T-helper 17 cell (primary cell): Measurements from ENCODE around the gene ZCCHC3. TPM values are rescaled to one million over a fixed set of nuclear protein-coding genes. Genes with fewer than 3 reads are reported as not detected.
A peak's percentile ranks its signal among the peaks of the same experiment; 100 is the strongest.

Experiments
- ATAC-seq: fragments of 150-1000 bp; cut with Tn5 transposase; 2 replicates; pipeline ENCODE4 v1.10.0; 2021; ENCODE audit warnings: mild to moderate bottlenecking, moderate library complexity
- DNase-seq, 3 donors: peaks; one replicate each; pipeline versions ENCODE4 v3.0.0 to v3.0.0-alpha.2; 2020 to 2021
- H3K9me3 ChIP-seq: one replicate; pipeline ENCODE4 v1.7.0; 2013; ENCODE audit warnings: low read length, mild to moderate bottlenecking; ENCODE audit not compliant: control insufficient read depth, poor library complexity, severe bottlenecking
- H3K27ac Mint-ChIP-seq: one replicate; pipeline ENCODE4 v1.8.0; 2022; ENCODE audit warnings: mild to moderate bottlenecking, moderate library complexity, mixed read lengths
- H3K27me3 Mint-ChIP-seq: one replicate; pipeline ENCODE4 v1.8.0; 2022; ENCODE audit warnings: mixed read lengths
- H3K36me3 Mint-ChIP-seq: one replicate; pipeline ENCODE4 v1.8.0; 2022; ENCODE audit warnings: low read depth, mixed read lengths
- H3K4me1 Mint-ChIP-seq: one replicate; pipeline ENCODE4 v1.8.0; 2022; ENCODE audit warnings: mild to moderate bottlenecking, mixed read lengths
- H3K4me3 Mint-ChIP-seq: one replicate; pipeline ENCODE4 v1.8.0; 2022; ENCODE audit warnings: mild to moderate bottlenecking, moderate library complexity, mixed read lengths
- total RNA-seq, 4 donors: library from RNA in 2 of 4; stranded (reverse) in 2 of 4; gene quantifications; one replicate each; pipeline ENCODE4 v1.2.3 and lab custom pipeline; 2022 to 2026

Gene ZCCHC3
- total RNA-seq, 2 donors from 2014 or later: 15.6 to 18.9 TPM

GRCh38 chr20:311609-312008 is 14.2 kb downstream of the ZCCHC3 start:
- Mint-ChIP-seq H3K4me1 (peaks cover 10% of the 10 kb centered on the region), H3K4me3 (no peak overlapping the region), H3K27ac (no peak overlapping the region), H3K36me3 (peaks cover 4% of the 10 kb centered on the region), H3K27me3 (peaks cover 4% of the 10 kb centered on the region)
- H3K9me3 ChIP-seq: no peaks in the 10 kb centered on the region
- DNase-seq (no peak), ATAC-seq (no peak)

- no peaks in the 10 kb centered on the region for H3K9me3 ChIP-seq
- Mint-ChIP-seq H3K36me3 (peaks cover 4% of the 10 kb centered on the region), H3K27ac (no peak overlapping the region), H3K4me1 (peaks cover 10% of the 10 kb centered on the region), H3K4me3 (no peak overlapping the region), H3K27me3 (peaks cover 4% of the 10 kb centered on the region)
- no peak for DNase-seq
- ATAC-seq: no peak
Observed at GRCh38 chr20:312067-312466, 14.7 kb downstream of the ZCCHC3 start.

GRCh38 chr20:312866-313265 is 15.5 kb downstream of the ZCCHC3 start:
- Mint-ChIP-seq H3K4me3 (no peak overlapping the region), H3K36me3 (peaks cover 4% of the 10 kb centered on the region), H3K4me1 (peaks cover 10% of the 10 kb centered on the region), H3K27ac (no peak overlapping the region), H3K27me3 (peaks cover 4% of the 10 kb centered on the region)
- no peak for DNase-seq
- H3K9me3 ChIP-seq: no peaks in the 10 kb centered on the region
- no peak for ATAC-seq

- Mint-ChIP-seq H3K27ac (no peak overlapping the region), H3K4me1 (peaks cover 8% of the 10 kb centered on the region), H3K27me3 (peaks cover 4% of the 10 kb centered on the region), H3K4me3 (no peak overlapping the region), H3K36me3 (peaks cover 4% of the 10 kb centered on the region)
- no peak for ATAC-seq
- DNase-seq: no peak
- no peaks in the 10 kb centered on the region for H3K9me3 ChIP-seq
Observed at GRCh38 chr20:313402-313801, 16.0 kb downstream of the ZCCHC3 start.

GRCh38 chr20:313948-314347 is 16.6 kb downstream of the ZCCHC3 start:
- H3K36me3 Mint-ChIP-seq: peaks cover 4% of the 10 kb centered on the region
- peaks cover 8% of the 10 kb centered on the region for H3K4me1 Mint-ChIP-seq
- DNase-seq (no peak), ATAC-seq (no peak)
- no peaks in the 10 kb centered on the region for H3K9me3 ChIP-seq
- H3K27me3 Mint-ChIP-seq: peaks cover 4% of the 10 kb centered on the region
- H3K27ac Mint-ChIP-seq: no peak overlapping the region
- H3K4me3 Mint-ChIP-seq: no peak overlapping the region

- Mint-ChIP-seq H3K27ac (peak overlapping the region; percentile 67), H3K27me3 (peaks cover 4% of the 10 kb centered on the region), H3K4me3 (no peak overlapping the region), H3K36me3 (peaks cover 4% of the 10 kb centered on the region), H3K4me1 (no peaks in the 10 kb centered on the region)
- DNase-seq: no peak
- H3K9me3 ChIP-seq: no peaks in the 10 kb centered on the region
- no peak for ATAC-seq
Observed at GRCh38 chr20:316316-317068, 19.1 kb downstream of the ZCCHC3 start.

GRCh38 chr20:324177-325044 is 27.0 kb downstream of the ZCCHC3 start:
- no peaks in the 10 kb centered on the region for H3K9me3 ChIP-seq
- DNase-seq (peak; percentile 82 to 91 (median 84)), ATAC-seq (peak; percentile 69)
- Mint-ChIP-seq H3K27ac (peak overlapping the region; percentile 43), H3K4me3 (peak overlapping the region; percentile 91), H3K36me3 (no peaks in the 10 kb centered on the region), H3K27me3 (no peaks in the 10 kb centered on the region), H3K4me1 (peaks cover 8% of the 10 kb centered on the region)

GRCh38 chr20:325045-325888 is 27.9 kb downstream of the ZCCHC3 start, which contains the start of gene SOX12:
TSS of gene SOX12 (plus strand) at chr20:325552. CDS start at chr20:325925, 373 bp downstream.
- no peaks in the 10 kb centered on the region for H3K36me3 Mint-ChIP-seq
- peak; percentile 94 to 98 (median 96) for DNase-seq
- no peaks in the 10 kb centered on the region for H3K27me3 Mint-ChIP-seq
- H3K4me3 Mint-ChIP-seq: peak within 1 kb of the TSS; percentile 91
- ATAC-seq: peak; percentile 80
- H3K9me3 ChIP-seq: no peaks in the 10 kb centered on the region
- peak within 1 kb of the TSS; percentile 43 for H3K27ac Mint-ChIP-seq
- peaks cover 11% of the 10 kb centered on the region for H3K4me1 Mint-ChIP-seq

GRCh38 chr20:325889-326644 is 28.7 kb downstream of the ZCCHC3 start:
- ATAC-seq: no peak
- DNase-seq: peak; percentile 23 to 43 (median 30)
- Mint-ChIP-seq H3K4me1 (peaks cover 13% of the 10 kb centered on the region), H3K4me3 (peak overlapping the region; percentile 87), H3K27ac (no peak overlapping the region), H3K36me3 (no peaks in the 10 kb centered on the region), H3K27me3 (no peaks in the 10 kb centered on the region)
- H3K9me3 ChIP-seq: no peaks in the 10 kb centered on the region

GRCh38 chr20:326645-327185 is 29.3 kb downstream of the ZCCHC3 start:
- peak overlapping the region; percentile 16 for H3K27ac Mint-ChIP-seq
- H3K9me3 ChIP-seq: no peaks in the 10 kb centered on the region
- peak overlapping the region; percentile 87 for H3K4me3 Mint-ChIP-seq
- no peak for ATAC-seq
- no peaks in the 10 kb centered on the region for H3K36me3 Mint-ChIP-seq
- peaks cover 13% of the 10 kb centered on the region for H3K4me1 Mint-ChIP-seq
- H3K27me3 Mint-ChIP-seq: no peaks in the 10 kb centered on the region
- DNase-seq: no peak

- ATAC-seq (peak; percentile 15), DNase-seq (peak; percentile 58 to 69 (median 64))
- Mint-ChIP-seq H3K27ac (peak overlapping the region; percentile 16), H3K27me3 (no peaks in the 10 kb centered on the region), H3K4me3 (peak overlapping the region; percentile 87), H3K4me1 (peaks cover 13% of the 10 kb centered on the region), H3K36me3 (no peaks in the 10 kb centered on the region)
- H3K9me3 ChIP-seq: no peaks in the 10 kb centered on the region
Observed at GRCh38 chr20:327186-328026, 30.0 kb downstream of the ZCCHC3 start.
